Measurements from ENCODE around the gene LMAN2. TPM values are rescaled to one million over a fixed set of nuclear protein-coding genes. Genes with fewer than 3 reads are reported as not detected.

Gene LMAN2
- total and polyA plus RNA-seq, 8 donors = 101 to 155 (median 108) TPM

DNA sequence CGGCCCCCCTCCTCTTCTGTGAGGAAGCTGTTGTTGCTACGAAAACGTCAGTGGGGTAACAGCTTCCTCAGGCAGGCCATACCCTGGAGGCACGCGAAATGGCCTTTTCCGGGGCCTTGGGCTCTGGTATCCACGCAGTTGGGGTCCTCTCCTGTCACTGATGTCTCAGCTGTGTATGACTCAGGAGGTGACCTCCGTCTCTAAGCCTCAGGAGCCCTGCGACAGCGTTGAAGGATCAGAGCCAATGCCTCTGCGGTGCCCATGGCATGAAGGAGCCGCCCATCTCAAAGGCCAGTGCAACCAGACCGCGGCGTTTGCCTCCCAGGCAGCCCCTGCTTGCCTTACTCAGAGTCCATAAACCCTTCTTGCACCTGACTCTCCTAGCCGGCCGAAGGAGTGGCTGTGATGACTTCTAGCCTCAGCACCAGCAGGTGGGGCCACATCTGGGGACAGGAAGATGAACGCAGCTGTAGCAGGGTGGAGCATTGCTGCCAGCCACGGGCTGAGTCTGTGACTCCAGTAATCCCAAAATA lies 38.8 kb downstream of the LMAN2 start:
- no peaks in the 10 kb centered on the region for H3K9me3 ChIP-seq
- H3K27ac ChIP-seq = no peak overlapping the region
- no peaks in the 10 kb centered on the region for H3K27me3 ChIP-seq
- DNase-seq (no peak), ATAC-seq (no peak)
- TF ChIP-seq, protein P1, sequence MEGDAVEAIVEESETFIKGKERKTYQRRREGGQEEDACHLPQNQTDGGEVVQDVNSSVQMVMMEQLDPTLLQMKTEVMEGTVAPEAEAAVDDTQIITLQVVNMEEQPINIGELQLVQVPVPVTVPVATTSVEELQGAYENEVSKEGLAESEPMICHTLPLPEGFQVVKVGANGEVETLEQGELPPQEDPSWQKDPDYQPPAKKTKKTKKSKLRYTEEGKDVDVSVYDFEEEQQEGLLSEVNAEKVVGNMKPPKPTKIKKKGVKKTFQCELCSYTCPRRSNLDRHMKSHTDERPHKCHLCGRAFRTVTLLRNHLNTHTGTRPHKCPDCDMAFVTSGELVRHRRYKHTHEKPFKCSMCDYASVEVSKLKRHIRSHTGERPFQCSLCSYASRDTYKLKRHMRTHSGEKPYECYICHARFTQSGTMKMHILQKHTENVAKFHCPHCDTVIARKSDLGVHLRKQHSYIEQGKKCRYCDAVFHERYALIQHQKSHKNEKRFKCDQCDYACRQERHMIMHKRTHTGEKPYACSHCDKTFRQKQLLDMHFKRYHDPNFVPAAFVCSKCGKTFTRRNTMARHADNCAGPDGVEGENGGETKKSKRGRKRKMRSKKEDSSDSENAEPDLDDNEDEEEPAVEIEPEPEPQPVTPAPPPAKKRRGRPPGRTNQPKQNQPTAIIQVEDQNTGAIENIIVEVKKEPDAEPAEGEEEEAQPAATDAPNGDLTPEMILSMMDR (IDR thresholded peaks at IDR 0.05) = no peak
- H3K36me3 ChIP-seq = peaks cover 0 to 10% of the 10 kb centered on the region in 2 donors
- intact Hi-C loops (cut with DNase I) = no loop called here
- peaks cover 11 to 55% of the 10 kb centered on the region in 2 donors for H3K4me1 ChIP-seq
- H3K4me3 ChIP-seq = peak overlapping the region; percentile 44 to 55

DNA sequence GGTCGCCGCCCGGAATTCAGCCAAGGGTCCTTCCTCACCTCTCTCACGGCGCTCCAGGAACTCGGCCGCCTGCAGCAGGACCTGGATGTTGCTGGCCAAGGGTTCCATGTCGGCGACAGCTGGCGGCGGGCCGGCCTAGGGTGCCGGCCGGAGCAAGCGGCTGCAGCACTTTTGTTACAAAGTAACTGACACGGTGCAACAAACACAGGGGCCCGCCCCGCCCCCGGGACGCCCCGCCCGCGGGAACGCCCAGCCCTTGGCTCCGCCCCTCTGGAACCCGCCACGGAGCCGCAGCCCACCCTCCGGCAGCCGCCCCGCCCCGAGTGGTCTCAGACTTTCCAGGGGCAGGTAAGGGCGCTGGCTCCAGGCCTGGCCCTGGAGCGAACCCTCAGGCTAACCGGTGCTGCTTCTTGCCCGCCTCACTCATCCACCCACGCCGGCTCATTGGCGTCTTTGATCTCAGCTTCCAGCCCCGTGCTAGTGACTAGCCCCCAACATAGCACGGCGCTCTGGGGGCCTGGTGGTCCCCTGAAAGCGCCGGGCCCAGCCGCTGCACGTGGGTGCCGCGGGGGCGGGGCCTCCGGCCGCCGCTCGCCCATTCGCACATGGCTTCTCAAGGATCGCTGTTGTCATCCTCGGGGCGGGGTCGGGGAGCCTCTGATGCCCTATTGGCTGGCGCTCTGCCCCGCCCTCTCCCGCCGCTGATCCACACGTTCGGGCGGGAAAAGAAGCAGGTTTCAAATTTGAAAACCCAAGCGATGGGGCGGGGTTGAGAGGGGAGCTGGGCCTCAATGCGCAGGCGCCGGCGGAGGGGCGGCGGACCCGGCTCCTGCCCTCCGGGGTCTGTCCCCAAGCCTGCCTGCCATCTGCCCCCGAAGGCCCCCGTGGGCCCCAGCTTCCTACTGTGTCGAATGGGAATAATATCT lies 39.5 kb downstream of the LMAN2 start, which contains the start of gene MXD3:
Gene MXD3 (minus strand): TSS at position 176 of the 926 bp plus-strand sequence. CDS start 68 bp downstream, at position 108.
- no peaks in the 10 kb centered on the region for H3K9me3 ChIP-seq
- peak within 1 kb of the TSS; percentile 44 to 55 for H3K4me3 ChIP-seq
- peaks cover 17 to 63% of the 10 kb centered on the region in 2 donors for H3K4me1 ChIP-seq
- TF ChIP-seq, protein P1 (IDR thresholded peaks at IDR 0.05) = no peak
- H3K27ac ChIP-seq = peak within 1 kb of the TSS in 1 of 2 donors; percentile 89
- peaks cover 0 to 12% of the 10 kb centered on the region in 2 donors for H3K36me3 ChIP-seq
- H3K27me3 ChIP-seq = no peaks in the 10 kb centered on the region
- intact Hi-C loops (cut with DNase I) = no loop called here
- ATAC-seq (peak; percentile 93), DNase-seq (peak; percentile 87 to 95 (median 95))

DNA sequence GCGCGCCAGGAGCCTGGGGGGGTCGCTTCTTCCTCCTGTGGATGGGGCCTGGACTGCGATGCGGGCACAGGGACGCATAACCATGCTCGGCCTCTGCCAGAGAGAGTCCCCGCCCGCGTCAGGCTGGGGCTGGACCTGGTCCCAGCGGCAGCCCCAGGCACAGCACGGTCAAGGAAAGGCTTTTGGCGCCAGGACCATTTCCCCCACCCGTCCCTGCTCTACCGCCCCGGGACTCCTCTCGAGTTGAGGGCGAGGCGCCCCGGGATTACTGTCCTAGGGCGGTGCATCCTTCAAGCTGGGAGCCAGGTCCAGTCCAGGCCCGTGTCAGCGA lies 40.1 kb downstream of the LMAN2 start:
- intact Hi-C loops (cut with DNase I) = no loop called here

DNA sequence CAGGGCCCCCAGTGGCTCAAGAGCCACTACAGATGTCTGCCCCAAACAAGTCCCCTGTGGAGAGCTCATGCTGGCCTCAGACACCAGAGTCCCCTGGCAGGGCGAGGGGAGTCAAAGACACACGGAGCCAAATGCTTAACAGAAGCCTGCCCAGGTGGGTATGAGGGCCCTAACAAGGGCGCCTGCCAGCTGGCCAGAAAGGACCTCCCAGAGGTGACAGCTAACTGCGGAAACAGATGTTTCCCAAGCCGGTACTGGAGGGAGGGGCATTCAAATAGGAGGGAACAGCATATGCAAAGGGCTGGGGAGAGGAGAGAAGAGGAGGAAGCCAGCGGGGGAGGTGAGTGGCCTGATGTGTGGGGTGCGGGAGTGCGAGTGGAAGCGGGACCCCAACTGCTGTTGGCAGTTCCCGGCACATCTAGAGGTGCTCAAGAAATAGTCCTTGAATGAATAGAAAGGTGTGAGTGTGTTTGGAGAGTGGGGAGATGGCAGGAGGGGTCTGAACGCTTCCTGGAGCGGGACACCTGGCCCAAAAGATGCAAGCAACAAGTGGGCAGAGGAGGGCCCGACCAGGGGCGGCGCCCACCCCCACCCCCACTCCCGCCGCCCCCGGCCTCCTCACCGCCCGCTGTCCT lies 40.6 kb downstream of the LMAN2 start:
- intact Hi-C loops (cut with DNase I) = no loop called here
- Histone ChIP-seq H3K36me3 (peaks cover 0 to 22% of the 10 kb centered on the region in 2 donors), H3K27me3 (no peaks in the 10 kb centered on the region), H3K4me3 (peak overlapping the region; percentile 44 to 55), H3K4me1 (peaks cover 17 to 74% of the 10 kb centered on the region in 2 donors), H3K9me3 (no peaks in the 10 kb centered on the region), H3K27ac (peak overlapping the region in 1 of 2 donors; percentile 89)
- peak; percentile 1 for ATAC-seq
- TF ChIP-seq, protein P1 (IDR thresholded peaks at IDR 0.05) = no peak
- no peak for DNase-seq

More for the DNA sequence above, 40.1 kb downstream of the LMAN2 start:
- ATAC-seq (peak; percentile 10), DNase-seq (no peak)
- peaks cover 17 to 69% of the 10 kb centered on the region in 2 donors for H3K4me1 ChIP-seq
- TF ChIP-seq, protein P1 (IDR thresholded peaks at IDR 0.05) = no peak
- H3K27me3 ChIP-seq = no peaks in the 10 kb centered on the region
- no peaks in the 10 kb centered on the region for H3K9me3 ChIP-seq
- peak overlapping the region in 1 of 2 donors; percentile 89 for H3K27ac ChIP-seq
- peak overlapping the region; percentile 44 to 55 for H3K4me3 ChIP-seq
- H3K36me3 ChIP-seq = peaks cover 0 to 17% of the 10 kb centered on the region in 2 donors
